Thoracic aorta (tissue), 2 donors: ENCODE results near the gene ABCD2. TPM values are rescaled to one million over a fixed set of nuclear protein-coding genes. Genes with fewer than 3 reads are reported as not detected.

ENCODE experiments used
- ATAC-seq: fragments of 150-250 bp; one replicate; pipeline ENCODE4 v1.8.0; 2017; ENCODE audit warnings: low read depth; ENCODE audit not compliant: insufficient number of reproducible peaks, low FRiP score
- DNase-seq: peaks from one replicate; pipeline ENCODE4 v3.0.0-alpha.2; 2020; ENCODE audit warnings: low spot score
- H3K27ac ChIP-seq, 2 donors: fragments of 200-600 bp; sonication (generic); 1 replicate in 1 of 2; 2 replicates in 1 of 2; pipeline ENCODE4 v1.5.1; 2016; ENCODE audit warnings: mild to moderate bottlenecking in 2 of 2, moderate library complexity in 2 of 2
- H3K27me3 ChIP-seq: fragments of 200-600 bp; sonication (generic); replicated peaks from 2 replicates; pipeline ENCODE4 v1.6.0; 2016; ENCODE audit warnings: mild to moderate bottlenecking; ENCODE audit not compliant: insufficient read depth
- H3K36me3 ChIP-seq: fragments of 200-600 bp; sonication (generic); one replicate; pipeline ENCODE4 v1.5.1; 2016
- H3K4me1 ChIP-seq, 2 donors: fragments of 200-600 bp; sonication (generic); 1 replicate in 1 of 2; 2 replicates in 1 of 2; pipeline versions ENCODE4 v1.5.1 to v1.6.0; 2016; ENCODE audit warnings: low read depth in 2 of 2, mild to moderate bottlenecking in 1 of 2; ENCODE audit not compliant: control insufficient read depth in 1 of 2
- H3K4me3 ChIP-seq: fragments of 200-600 bp; sonication (generic); 2 replicates; pipeline ENCODE4 v1.5.1; 2016; ENCODE audit warnings: mild to moderate bottlenecking
- H3K9me3 ChIP-seq: fragments of 200-600 bp; sonication (generic); 2 replicates; pipeline ENCODE4 v1.5.1; 2016
- total RNA-seq, 2 donors: library from RNA; depleted of rRNA; stranded (reverse); fragments of >200 nt; gene quantifications; one replicate each; pipeline versions ENCODE4 v1.1.0 to v1.2.3, GENCODE V29; 2016
- TF ChIP-seq, protein P1 (sequence below): fragments of 200-600 bp; sonication (generic); IDR thresholded peaks from one replicate; pipeline ENCODE4 v1.5.1; 2019; ENCODE audit warnings: antibody characterized with exemption

The ABCD2 gene
- total RNA-seq, 2 donors from 2014 or later, result 0.71 to 1.1 TPM

DNA sequence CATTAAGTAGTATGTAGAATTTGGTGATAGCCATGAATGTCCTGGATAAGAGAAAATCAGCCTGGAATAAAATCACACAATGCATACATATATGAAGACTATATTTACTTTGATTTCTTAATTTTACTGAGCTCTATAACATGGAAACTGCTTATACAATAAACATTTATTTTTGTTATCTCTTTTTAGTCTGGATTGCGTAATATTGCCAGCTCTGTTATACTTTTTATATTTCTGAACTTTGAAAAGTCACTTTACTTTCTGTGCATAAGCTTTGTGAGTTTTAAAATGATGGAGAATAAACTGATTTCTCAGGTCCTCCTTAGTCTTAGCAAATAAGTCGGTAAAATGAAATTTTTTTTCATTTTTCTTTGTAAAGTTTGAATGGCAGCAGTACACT is 19.2 kb upstream of the ABCD2 start:
- Histone ChIP-seq H3K9me3 (no peaks in the 10 kb centered on the region), H3K36me3 (no peaks in the 10 kb centered on the region), H3K4me3 (no peak overlapping the region), H3K27me3 (no peaks in the 10 kb centered on the region), H3K27ac (no peak overlapping the region), H3K4me1 (no peaks in the 10 kb centered on the region)
- DNase-seq, result no peak
- no peak for ATAC-seq
- TF ChIP-seq, protein P1, sequence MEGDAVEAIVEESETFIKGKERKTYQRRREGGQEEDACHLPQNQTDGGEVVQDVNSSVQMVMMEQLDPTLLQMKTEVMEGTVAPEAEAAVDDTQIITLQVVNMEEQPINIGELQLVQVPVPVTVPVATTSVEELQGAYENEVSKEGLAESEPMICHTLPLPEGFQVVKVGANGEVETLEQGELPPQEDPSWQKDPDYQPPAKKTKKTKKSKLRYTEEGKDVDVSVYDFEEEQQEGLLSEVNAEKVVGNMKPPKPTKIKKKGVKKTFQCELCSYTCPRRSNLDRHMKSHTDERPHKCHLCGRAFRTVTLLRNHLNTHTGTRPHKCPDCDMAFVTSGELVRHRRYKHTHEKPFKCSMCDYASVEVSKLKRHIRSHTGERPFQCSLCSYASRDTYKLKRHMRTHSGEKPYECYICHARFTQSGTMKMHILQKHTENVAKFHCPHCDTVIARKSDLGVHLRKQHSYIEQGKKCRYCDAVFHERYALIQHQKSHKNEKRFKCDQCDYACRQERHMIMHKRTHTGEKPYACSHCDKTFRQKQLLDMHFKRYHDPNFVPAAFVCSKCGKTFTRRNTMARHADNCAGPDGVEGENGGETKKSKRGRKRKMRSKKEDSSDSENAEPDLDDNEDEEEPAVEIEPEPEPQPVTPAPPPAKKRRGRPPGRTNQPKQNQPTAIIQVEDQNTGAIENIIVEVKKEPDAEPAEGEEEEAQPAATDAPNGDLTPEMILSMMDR, result no peak

- ATAC-seq, result no peak
- Histone ChIP-seq H3K9me3 (no peaks in the 10 kb centered on the region), H3K27ac (no peak overlapping the region), H3K4me1 (no peaks in the 10 kb centered on the region), H3K4me3 (no peak overlapping the region), H3K27me3 (no peaks in the 10 kb centered on the region), H3K36me3 (no peaks in the 10 kb centered on the region)
- TF ChIP-seq, protein P1, result no peak
- no peak for DNase-seq
Observed at GRCh38 chr12:39638178-39638577, 18.6 kb upstream of the ABCD2 start.

DNA sequence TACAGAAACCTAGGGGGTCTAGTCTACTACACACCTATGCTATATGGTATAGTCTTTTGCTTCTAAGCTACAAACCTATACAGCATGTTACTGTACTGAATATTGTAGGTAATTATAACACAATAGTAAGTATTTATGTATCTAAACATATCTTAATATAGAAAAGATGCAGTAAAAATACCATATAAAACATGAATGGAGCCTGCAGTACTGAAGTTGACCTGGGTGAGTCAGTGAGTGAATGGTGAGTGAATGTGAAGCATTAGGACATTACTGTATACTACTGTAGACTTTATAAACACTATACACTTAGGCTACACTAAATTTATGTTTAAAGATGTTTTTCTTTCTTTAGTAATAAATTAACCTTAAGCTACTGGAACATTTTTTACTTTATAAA is 13.1 kb upstream of the ABCD2 start:
- H3K27ac ChIP-seq, result no peak overlapping the region
- peaks cover 3 to 6% of the 10 kb centered on the region in 2 donors for H3K4me1 ChIP-seq
- ATAC-seq (no peak), DNase-seq (no peak)
- no peaks in the 10 kb centered on the region for H3K9me3 ChIP-seq
- no peak overlapping the region for H3K4me3 ChIP-seq
- TF ChIP-seq, protein P1, result no peak
- no peaks in the 10 kb centered on the region for H3K36me3 ChIP-seq
- H3K27me3 ChIP-seq, result no peaks in the 10 kb centered on the region

DNA sequence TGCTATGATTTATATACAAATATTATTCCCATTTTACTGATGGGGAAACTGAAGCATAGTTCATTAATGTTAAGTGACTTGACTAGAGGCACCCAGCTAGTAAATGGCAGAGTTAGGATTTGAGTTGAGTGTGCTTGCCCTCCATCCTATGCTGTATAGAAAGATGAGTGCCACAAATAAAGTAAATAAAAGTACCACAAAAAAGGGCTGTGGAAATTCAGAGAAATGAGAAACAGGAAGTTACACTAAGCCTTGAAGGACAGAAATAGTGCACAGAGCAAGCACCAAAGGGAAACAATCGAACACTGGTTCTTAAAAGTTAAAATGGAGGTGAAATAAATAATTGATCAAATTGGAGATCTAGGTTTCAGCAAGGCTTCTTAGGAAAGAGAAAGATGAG is 9.2 kb upstream of the ABCD2 start:
- Histone ChIP-seq H3K4me1 (peaks cover 3 to 6% of the 10 kb centered on the region in 2 donors), H3K4me3 (no peak overlapping the region), H3K27me3 (no peaks in the 10 kb centered on the region), H3K9me3 (no peaks in the 10 kb centered on the region), H3K36me3 (no peaks in the 10 kb centered on the region), H3K27ac (no peak overlapping the region)
- DNase-seq, result no peak
- no peak for ATAC-seq
- TF ChIP-seq, protein P1, result no peak

GRCh38 chr12:39627914-39628313 is 8.3 kb upstream of the ABCD2 start:
- Histone ChIP-seq H3K4me3 (no peak overlapping the region), H3K27ac (no peak overlapping the region), H3K9me3 (no peaks in the 10 kb centered on the region), H3K4me1 (peaks cover 3 to 6% of the 10 kb centered on the region in 2 donors), H3K36me3 (no peaks in the 10 kb centered on the region), H3K27me3 (no peaks in the 10 kb centered on the region)
- DNase-seq (no peak), ATAC-seq (no peak)
- TF ChIP-seq, protein P1, result no peak
